HL-60/S4 treated with retinoic acid at 250 ng/mL for 4 days and 3 days (cell line): ENCODE measurements around the gene NOXA1.
"Not testable (repeated sequence)": the region's sequence is repeated elsewhere in the genome, so short reads cannot be mapped to it uniquely, and the experiment has no call there.

Experiments used
- in situ Hi-C: fragments of 300-500 bp; cut with MboI; formaldehyde crosslinking; loops from 2 replicates; pipeline ENCODE4 v1.7.0; 2022; ENCODE audit warnings: low sequenced_read_pairs

NOXA1 gene

GRCh38 chr9:137437691-137438590, 14.7 kb downstream of the NOXA1 start:
- in situ Hi-C loops, result no loop called here

GRCh38 chr9:137438591-137439157, 15.5 kb downstream of the NOXA1 start:
- in situ Hi-C loops, result no loop called here

GRCh38 chr9:137439158-137439714, 16.0 kb downstream of the NOXA1 start:
- in situ Hi-C loops, result no loop called here

- in situ Hi-C loops, result no loop called here
Observed at GRCh38 chr9:137441289-137441934, 18.2 kb downstream of the NOXA1 start, which contains the start of gene ENTPD8. Gene ENTPD8 (minus strand): TSS chr9:137441357. CDS start chr9:137438285, 3,072 bp downstream.

- in situ Hi-C loops, result no loop called here
Observed at GRCh38 chr9:137441935-137442321, 18.7 kb downstream of the NOXA1 start.

GRCh38 chr9:137444106-137444790, 21.1 kb downstream of the NOXA1 start:
- in situ Hi-C loops, result no loop called here

GRCh38 chr9:137445275-137445807, 22.1 kb downstream of the NOXA1 start:
- in situ Hi-C loops, result no loop called here

DNA sequence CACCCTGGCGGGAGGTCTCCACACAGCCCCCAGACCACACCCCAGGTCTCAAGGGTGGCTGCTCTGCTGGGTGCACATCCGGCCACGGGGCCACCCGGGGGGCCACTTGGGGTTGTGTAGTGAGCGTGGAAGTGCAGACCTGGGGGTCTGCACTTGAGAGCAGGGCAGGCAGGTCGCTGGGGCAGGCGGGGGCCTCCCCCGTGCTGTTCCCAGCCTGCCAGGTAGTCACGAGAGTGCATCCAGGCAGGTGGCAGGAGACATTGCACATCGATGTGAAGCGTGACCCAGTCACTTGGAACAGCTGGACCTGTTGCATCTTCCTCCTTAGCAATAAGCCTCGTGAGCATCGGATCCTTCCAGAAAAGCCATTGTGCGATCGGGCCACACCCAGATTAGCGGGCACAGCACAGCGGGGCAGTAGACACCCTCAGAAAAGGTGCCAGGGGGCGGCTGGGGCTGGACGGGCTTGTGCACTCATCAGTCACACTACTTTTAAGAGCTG, 22.8 kb downstream of the NOXA1 start:
- in situ Hi-C loops, result no loop called here

GRCh38 chr9:137446851-137447471, 23.8 kb downstream of the NOXA1 start:
- in situ Hi-C loops, result no loop called here

GRCh38 chr9:137447722-137448601, 24.8 kb downstream of the NOXA1 start:
- in situ Hi-C loops, result no loop called here

GRCh38 chr9:137448602-137448962, 25.4 kb downstream of the NOXA1 start:
- in situ Hi-C loops, result no loop called here

DNA sequence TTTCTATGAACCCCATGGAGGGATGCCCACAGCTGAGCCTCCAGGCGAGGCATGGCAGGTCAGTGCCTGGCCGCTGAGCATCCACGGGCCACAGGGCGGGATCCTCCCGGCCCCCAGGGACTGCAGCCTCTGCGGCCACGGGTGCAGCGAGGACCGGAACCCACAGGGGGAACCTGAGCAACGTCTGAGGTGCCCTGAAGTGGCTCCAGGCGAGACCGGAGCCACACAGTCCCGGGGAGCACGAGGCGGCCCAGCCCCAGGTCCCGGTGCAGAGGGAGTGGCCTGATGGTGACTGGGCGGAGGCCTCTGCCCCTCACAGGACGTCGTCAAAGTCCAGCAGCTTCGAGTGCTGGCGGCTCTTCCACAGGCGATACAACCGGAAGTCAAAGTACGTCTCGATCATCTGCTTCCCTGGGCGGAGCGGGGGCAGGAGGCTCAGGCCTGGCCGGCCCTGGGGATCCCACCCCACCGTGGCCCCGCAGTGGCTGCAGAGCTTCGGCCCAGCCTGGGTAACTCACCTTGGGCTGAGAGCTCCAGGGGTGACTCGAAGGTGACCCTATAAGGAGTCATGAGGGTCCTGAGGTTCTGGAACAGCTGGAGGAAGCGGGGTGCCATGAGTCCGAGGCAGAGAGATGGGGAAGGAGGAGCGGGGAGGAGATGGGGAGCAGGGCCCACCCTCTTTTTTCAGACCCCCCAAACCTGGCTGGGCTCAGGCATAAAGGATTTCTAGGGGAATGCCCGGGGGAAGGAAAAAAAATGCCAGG, 26.1 kb downstream of the NOXA1 start:
- in situ Hi-C loops, result no loop called here

- in situ Hi-C loops, result no loop called here
Observed at GRCh38 chr9:137449931-137450538, 26.8 kb downstream of the NOXA1 start.

- in situ Hi-C loops, result not testable (repeated sequence)
Observed at GRCh38 chr9:137450539-137451222, 27.5 kb downstream of the NOXA1 start.

- in situ Hi-C loops, result not testable (repeated sequence)
Observed at GRCh38 chr9:137451264-137452005, 28.2 kb downstream of the NOXA1 start.

- in situ Hi-C loops, result no loop called here
Observed at GRCh38 chr9:137452006-137452760, 29.0 kb downstream of the NOXA1 start.
